Epithelial cell of proximal tubule (primary cell): ENCODE results near the gene COMMD10. TPM values are rescaled to one million over a fixed set of nuclear protein-coding genes. Genes with fewer than 3 reads are reported as not detected.

ENCODE experiments used
- DNase-seq: peaks from one replicate; pipeline ENCODE4 v3.0.0-alpha.2; 2011; ENCODE audit warnings: low read depth
- H3K4me3 ChIP-seq: 2 replicates; pipeline ENCODE4 v1.5.1; 2011; ENCODE audit warnings: low read depth, mild to moderate bottlenecking, low read length
- total RNA-seq: library from RNA; depleted of rRNA; stranded (reverse); fragments of >200 nt; gene quantifications from 2 replicates; pipeline ENCODE4 v1.2.3, GENCODE V29; 2015
- TF ChIP-seq, protein P1 (sequence below): conservative IDR thresholded peaks from 2 replicates; pipeline ENCODE4 v1.5.1; 2012; ENCODE audit warnings: low read depth, mild to moderate bottlenecking, low read length

Gene COMMD10
- total RNA-seq, 1 donor from 2014 or later = 32.2 TPM

GRCh38 chr5:116178925-116179324 is 94.1 kb downstream of the COMMD10 start:
- TF ChIP-seq, protein P1, sequence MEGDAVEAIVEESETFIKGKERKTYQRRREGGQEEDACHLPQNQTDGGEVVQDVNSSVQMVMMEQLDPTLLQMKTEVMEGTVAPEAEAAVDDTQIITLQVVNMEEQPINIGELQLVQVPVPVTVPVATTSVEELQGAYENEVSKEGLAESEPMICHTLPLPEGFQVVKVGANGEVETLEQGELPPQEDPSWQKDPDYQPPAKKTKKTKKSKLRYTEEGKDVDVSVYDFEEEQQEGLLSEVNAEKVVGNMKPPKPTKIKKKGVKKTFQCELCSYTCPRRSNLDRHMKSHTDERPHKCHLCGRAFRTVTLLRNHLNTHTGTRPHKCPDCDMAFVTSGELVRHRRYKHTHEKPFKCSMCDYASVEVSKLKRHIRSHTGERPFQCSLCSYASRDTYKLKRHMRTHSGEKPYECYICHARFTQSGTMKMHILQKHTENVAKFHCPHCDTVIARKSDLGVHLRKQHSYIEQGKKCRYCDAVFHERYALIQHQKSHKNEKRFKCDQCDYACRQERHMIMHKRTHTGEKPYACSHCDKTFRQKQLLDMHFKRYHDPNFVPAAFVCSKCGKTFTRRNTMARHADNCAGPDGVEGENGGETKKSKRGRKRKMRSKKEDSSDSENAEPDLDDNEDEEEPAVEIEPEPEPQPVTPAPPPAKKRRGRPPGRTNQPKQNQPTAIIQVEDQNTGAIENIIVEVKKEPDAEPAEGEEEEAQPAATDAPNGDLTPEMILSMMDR = no peak
- DNase-seq = no peak

GRCh38 chr5:116209166-116209565 is 124.3 kb downstream of the COMMD10 start:
- TF ChIP-seq, protein P1 = no peak
- no peak for DNase-seq
- H3K4me3 ChIP-seq = no peak overlapping the region

More at GRCh38 chr5:116178925-116179324, 94.1 kb downstream of the COMMD10 start:
- H3K4me3 ChIP-seq = no peak overlapping the region

- DNase-seq = no peak
- TF ChIP-seq, protein P1 = no peak
- H3K4me3 ChIP-seq = no peak overlapping the region
These were observed 127.4 kb downstream of the COMMD10 start for GRCh38 chr5:116212225-116212624.

DNA sequence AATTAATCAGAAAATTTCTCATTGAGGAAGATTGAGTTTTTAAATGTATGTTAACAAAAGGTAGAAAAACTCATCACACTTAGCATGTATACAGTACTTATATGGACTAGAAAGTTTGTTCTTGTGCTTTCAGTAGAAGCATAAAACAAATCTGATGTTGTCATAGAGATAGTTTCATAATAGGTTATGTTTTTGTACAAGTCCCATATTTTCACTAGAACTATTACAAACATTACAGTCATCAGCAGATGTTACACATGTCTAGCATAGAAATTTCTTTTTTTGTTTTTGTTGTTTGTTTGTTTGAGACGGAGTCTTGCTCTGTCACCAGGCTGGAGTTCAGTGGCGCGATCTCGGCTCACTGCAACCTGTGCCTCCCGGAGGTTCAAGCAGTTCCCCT is 131.4 kb downstream of the COMMD10 start:
- no peak overlapping the region for H3K4me3 ChIP-seq
- TF ChIP-seq, protein P1 = no peak
- no peak for DNase-seq

GRCh38 chr5:116225281-116225922 is 140.6 kb downstream of the COMMD10 start:
- H3K4me3 ChIP-seq = no peak overlapping the region
- no peak for DNase-seq
- TF ChIP-seq, protein P1 = no peak

- TF ChIP-seq, protein P1 = no peak
- no peak for DNase-seq
- no peak overlapping the region for H3K4me3 ChIP-seq
These were observed 144.4 kb downstream of the COMMD10 start for GRCh38 chr5:116229131-116229689.

GRCh38 chr5:116231288-116231687 is 146.5 kb downstream of the COMMD10 start:
- no peak overlapping the region for H3K4me3 ChIP-seq
- DNase-seq = no peak
- TF ChIP-seq, protein P1 = no peak
